Measurements from ENCODE around the gene UBE2B. TPM values are rescaled to one million over a fixed set of nuclear protein-coding genes. Genes with fewer than 3 reads are reported as not detected.
A peak's percentile ranks its signal among the peaks of the same experiment; 100 is the strongest.
"Not testable (repeated sequence)": the region's sequence is repeated elsewhere in the genome, so short reads cannot be mapped to it uniquely, and the experiment has no call there.

Gene UBE2B
- total and polyA plus RNA-seq, 2 experiments from 2014 or later = 19.3 to 184 TPM

GRCh38 chr5:134371834-134372340, 518 bp downstream of the UBE2B start (continued):
- TF ChIP-seq, protein P1, sequence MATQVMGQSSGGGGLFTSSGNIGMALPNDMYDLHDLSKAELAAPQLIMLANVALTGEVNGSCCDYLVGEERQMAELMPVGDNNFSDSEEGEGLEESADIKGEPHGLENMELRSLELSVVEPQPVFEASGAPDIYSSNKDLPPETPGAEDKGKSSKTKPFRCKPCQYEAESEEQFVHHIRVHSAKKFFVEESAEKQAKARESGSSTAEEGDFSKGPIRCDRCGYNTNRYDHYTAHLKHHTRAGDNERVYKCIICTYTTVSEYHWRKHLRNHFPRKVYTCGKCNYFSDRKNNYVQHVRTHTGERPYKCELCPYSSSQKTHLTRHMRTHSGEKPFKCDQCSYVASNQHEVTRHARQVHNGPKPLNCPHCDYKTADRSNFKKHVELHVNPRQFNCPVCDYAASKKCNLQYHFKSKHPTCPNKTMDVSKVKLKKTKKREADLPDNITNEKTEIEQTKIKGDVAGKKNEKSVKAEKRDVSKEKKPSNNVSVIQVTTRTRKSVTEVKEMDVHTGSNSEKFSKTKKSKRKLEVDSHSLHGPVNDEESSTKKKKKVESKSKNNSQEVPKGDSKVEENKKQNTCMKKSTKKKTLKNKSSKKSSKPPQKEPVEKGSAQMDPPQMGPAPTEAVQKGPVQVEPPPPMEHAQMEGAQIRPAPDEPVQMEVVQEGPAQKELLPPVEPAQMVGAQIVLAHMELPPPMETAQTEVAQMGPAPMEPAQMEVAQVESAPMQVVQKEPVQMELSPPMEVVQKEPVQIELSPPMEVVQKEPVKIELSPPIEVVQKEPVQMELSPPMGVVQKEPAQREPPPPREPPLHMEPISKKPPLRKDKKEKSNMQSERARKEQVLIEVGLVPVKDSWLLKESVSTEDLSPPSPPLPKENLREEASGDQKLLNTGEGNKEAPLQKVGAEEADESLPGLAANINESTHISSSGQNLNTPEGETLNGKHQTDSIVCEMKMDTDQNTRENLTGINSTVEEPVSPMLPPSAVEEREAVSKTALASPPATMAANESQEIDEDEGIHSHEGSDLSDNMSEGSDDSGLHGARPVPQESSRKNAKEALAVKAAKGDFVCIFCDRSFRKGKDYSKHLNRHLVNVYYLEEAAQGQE (IDR thresholded peaks at IDR 0.05; ENCODE audit: unreplicated experiment) = no peak
- no peak for TF ChIP-seq STAT1 (IDR thresholded peaks at IDR 0.05; ENCODE audit: unreplicated experiment)

DNA sequence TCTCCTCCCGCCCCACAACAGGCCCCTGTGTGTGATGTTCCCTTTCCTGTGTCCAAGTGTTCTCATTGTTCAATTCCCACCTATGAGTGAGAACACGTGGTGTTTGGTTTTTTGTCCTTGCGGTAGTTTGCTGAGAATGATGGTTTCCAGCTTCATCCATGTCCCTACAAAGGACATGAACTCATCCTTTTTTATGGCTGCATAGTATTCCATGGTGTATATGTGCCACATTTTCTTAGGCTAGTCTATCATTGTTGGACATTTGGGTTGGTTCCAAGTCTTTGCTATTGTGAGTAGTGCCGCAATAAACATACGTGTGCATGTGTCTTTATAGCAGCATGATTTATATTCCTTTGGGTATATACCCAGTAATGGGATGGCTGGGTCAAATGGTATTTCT, 2.3 kb downstream of the UBE2B start:
- H3K27me3 ChIP-seq (ENCODE audit: insufficient read depth); H3K4me1 ChIP-seq (ENCODE audit: insufficient read depth); H3K4me3 ChIP-seq; H3K9me2 ChIP-seq (ENCODE audit: insufficient read depth); DNase-seq (ENCODE audit: low spot score); H2AFZ ChIP-seq; H3F3A ChIP-seq (replicated peaks; ENCODE audit: low read depth); ATAC-seq; H3K9me3 Mint-ChIP-seq; H3K27ac ChIP-seq (ENCODE audit: low read depth); H3K4me2 ChIP-seq; H3K27ac Mint-ChIP-seq; H3K36me3 ChIP-seq (ENCODE audit: insufficient read depth): not testable (repeated sequence)
- peaks cover 37% of the 10 kb centered on the region for H4K20me1 ChIP-seq (replicated peaks; ENCODE audit: insufficient read depth)
- Mint-ChIP-seq H3K27me3 (ENCODE audit: insufficient read depth, low read depth, poor library complexity) (peaks cover 10% of the 10 kb centered on the region), H3K36me3 (ENCODE audit: low read depth) (peaks cover 33% of the 10 kb centered on the region), H3K4me3 (peak overlapping the region; percentile 43; the same call in 1 of the 3 replicates), H3K4me1 (peaks cover 15% of the 10 kb centered on the region)
- peaks cover 68% of the 10 kb centered on the region for H3K79me2 ChIP-seq (replicated peaks; ENCODE audit: insufficient read depth)

- peaks cover 39% of the 10 kb centered on the region for H3K36me3 Mint-ChIP-seq (ENCODE audit: low read depth)
- Histone ChIP-seq H4K20me1 (replicated peaks; ENCODE audit: insufficient read depth) (peaks cover 37% of the 10 kb centered on the region), H2AFZ (no peak overlapping the region), H3K4me3 (no peak overlapping the region), H3K27ac (ENCODE audit: low read depth) (no peak overlapping the region), H3F3A (replicated peaks; ENCODE audit: low read depth) (0 out of 2 replicates have a peak, but pooled peaks cover 6% of the 10 kb centered on the region), H3K36me3 (ENCODE audit: insufficient read depth) (peaks cover 6% of the 10 kb centered on the region; the same call in 1 of the 2 replicates), H3K9me2 (ENCODE audit: insufficient read depth) (no peaks in the 10 kb centered on the region), H3K4me2 (no peak overlapping the region), H3K4me1 (ENCODE audit: insufficient read depth) (no peaks in the 10 kb centered on the region), H3K27me3 (ENCODE audit: insufficient read depth) (no peaks in the 10 kb centered on the region), H3K79me2 (replicated peaks; ENCODE audit: insufficient read depth) (peaks cover 70% of the 10 kb centered on the region)
- H3K4me1 Mint-ChIP-seq = peaks cover 15% of the 10 kb centered on the region
- peaks cover 10% of the 10 kb centered on the region for H3K27me3 Mint-ChIP-seq (ENCODE audit: insufficient read depth, low read depth, poor library complexity)
- H3K27ac Mint-ChIP-seq = no peak overlapping the region
- DNase-seq (ENCODE audit: low spot score) (no peak), ATAC-seq (no peak)
- H3K9me3 Mint-ChIP-seq = no peaks in the 10 kb centered on the region
- no peak overlapping the region for H3K4me3 Mint-ChIP-seq
- TF ChIP-seq ETS1 (IDR thresholded peaks at IDR 0.05) = no peak
- TF ChIP-seq, protein P2, sequence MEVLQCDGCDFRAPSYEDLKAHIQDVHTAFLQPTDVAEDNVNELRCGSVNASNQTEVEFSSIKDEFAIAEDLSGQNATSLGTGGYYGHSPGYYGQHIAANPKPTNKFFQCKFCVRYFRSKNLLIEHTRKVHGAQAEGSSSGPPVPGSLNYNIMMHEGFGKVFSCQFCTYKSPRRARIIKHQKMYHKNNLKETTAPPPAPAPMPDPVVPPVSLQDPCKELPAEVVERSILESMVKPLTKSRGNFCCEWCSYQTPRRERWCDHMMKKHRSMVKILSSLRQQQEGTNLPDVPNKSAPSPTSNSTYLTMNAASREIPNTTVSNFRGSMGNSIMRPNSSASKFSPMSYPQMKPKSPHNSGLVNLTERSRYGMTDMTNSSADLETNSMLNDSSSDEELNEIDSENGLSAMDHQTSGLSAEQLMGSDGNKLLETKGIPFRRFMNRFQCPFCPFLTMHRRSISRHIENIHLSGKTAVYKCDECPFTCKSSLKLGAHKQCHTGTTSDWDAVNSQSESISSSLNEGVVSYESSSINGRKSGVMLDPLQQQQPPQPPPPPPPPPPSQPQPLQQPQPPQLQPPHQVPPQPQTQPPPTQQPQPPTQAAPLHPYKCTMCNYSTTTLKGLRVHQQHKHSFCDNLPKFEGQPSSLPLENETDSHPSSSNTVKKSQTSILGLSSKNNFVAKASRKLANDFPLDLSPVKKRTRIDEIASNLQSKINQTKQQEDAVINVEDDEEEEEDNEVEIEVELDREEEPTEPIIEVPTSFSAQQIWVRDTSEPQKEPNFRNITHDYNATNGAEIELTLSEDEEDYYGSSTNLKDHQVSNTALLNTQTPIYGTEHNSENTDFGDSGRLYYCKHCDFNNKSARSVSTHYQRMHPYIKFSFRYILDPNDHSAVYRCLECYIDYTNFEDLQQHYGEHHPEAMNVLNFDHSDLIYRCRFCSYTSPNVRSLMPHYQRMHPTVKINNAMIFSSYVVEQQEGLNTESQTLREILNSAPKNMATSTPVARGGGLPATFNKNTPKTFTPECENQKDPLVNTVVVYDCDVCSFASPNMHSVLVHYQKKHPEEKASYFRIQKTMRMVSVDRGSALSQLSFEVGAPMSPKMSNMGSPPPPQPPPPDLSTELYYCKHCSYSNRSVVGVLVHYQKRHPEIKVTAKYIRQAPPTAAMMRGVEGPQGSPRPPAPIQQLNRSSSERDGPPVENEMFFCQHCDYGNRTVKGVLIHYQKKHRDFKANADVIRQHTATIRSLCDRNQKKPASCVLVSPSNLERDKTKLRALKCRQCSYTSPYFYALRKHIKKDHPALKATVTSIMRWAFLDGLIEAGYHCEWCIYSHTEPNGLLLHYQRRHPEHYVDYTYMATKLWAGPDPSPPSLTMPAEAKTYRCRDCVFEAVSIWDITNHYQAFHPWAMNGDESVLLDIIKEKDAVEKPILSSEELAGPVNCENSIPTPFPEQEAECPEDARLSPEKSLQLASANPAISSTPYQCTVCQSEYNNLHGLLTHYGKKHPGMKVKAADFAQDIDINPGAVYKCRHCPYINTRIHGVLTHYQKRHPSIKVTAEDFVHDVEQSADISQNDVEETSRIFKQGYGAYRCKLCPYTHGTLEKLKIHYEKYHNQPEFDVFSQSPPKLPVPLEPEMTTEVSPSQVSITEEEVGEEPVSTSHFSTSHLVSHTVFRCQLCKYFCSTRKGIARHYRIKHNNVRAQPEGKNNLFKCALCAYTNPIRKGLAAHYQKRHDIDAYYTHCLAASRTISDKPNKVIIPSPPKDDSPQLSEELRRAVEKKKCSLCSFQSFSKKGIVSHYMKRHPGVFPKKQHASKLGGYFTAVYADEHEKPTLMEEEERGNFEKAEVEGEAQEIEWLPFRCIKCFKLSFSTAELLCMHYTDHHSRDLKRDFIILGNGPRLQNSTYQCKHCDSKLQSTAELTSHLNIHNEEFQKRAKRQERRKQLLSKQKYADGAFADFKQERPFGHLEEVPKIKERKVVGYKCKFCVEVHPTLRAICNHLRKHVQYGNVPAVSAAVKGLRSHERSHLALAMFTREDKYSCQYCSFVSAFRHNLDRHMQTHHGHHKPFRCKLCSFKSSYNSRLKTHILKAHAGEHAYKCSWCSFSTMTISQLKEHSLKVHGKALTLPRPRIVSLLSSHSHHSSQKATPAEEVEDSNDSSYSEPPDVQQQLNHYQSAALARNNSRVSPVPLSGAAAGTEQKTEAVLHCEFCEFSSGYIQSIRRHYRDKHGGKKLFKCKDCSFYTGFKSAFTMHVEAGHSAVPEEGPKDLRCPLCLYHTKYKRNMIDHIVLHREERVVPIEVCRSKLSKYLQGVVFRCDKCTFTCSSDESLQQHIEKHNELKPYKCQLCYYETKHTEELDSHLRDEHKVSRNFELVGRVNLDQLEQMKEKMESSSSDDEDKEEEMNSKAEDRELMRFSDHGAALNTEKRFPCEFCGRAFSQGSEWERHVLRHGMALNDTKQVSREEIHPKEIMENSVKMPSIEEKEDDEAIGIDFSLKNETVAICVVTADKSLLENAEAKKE (CRISPR knock-in tag; IDR thresholded peaks at IDR 0.05) = no peak
- TF ChIP-seq EZH2phosphoT487 (IDR thresholded peaks at IDR 0.05; ENCODE audit: unreplicated experiment) = no peak
- TF ChIP-seq CTCF (conservative IDR thresholded peaks at IDR 0.05; ENCODE audit: low read depth in 2 of 2) = peak; percentile 22 to 32; a peak in 2 of 4 replicates
- no peak for TF ChIP-seq ZNF114 (CRISPR knock-in tag; IDR thresholded peaks at IDR 0.05)
Measured at GRCh38 chr5:134374232-134374631, 2.9 kb downstream of the UBE2B start.
